Fibroblast of skin of left quadriceps (primary cell): ENCODE data around the gene UNC13D.
"Not testable (repeated sequence)": the region's sequence is repeated elsewhere in the genome, so short reads cannot be mapped to it uniquely, and the experiment has no call there.

Experiments
- DNase-seq, 2 experiments: peaks; one replicate each; pipeline ENCODE4 v3.0.0-alpha.2; 2013; ENCODE audit warnings: low read depth in 2 of 2

UNC13D gene

DNA sequence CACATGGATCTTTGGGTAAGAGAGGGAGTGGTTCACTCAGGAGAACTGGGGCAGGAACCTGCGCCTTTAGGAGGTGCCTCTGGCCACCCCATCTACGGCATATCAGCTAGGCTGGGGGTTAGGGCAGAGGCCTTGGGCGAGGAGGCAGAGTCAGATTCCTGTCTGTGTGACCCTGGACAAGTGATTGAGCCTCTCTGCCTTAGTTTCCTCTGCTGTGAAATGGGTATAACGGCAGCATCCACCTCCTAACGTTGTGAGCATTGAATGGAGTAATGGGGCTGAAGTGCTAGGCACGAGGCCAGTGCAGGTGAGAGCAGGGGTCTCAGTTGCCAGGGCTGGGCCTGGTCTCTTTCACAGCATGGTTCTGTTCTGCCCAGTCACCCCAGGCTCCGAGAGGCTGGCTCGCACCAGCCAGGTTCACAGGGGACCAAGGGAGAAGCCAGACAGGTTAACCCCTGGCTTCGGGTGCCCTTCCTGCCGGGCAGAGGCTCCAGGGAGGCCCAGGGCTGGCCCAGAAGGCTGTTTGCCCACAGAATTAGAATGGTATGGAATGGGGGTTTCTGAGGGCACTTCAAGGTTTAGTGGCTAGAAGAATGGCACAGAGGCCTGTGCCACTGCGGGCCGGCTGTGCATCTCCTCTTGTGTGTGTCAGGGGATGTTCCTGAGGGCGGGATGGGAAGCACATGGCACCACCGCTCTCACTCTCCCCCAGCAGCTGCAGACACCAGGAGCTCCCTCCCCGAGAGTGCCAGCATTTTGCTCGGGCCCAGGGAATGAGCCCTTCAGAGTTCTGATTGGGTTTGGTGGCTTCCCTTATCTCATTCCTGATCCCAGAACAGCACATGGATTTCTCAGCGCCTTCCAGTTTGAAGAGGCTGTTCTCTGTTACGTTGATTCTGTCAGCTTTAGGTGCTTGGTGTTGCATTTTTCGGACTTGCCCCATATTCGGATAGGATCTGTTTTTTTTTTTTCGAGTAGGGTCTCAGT lies 23.8 kb downstream of the UNC13D start:
- no peak for DNase-seq

GRCh38 chr17:75819678-75820077 lies 24.5 kb downstream of the UNC13D start:
- no peak for DNase-seq

- no peak for DNase-seq
Observed at GRCh38 chr17:75819116-75819515, 25.1 kb downstream of the UNC13D start.

DNA sequence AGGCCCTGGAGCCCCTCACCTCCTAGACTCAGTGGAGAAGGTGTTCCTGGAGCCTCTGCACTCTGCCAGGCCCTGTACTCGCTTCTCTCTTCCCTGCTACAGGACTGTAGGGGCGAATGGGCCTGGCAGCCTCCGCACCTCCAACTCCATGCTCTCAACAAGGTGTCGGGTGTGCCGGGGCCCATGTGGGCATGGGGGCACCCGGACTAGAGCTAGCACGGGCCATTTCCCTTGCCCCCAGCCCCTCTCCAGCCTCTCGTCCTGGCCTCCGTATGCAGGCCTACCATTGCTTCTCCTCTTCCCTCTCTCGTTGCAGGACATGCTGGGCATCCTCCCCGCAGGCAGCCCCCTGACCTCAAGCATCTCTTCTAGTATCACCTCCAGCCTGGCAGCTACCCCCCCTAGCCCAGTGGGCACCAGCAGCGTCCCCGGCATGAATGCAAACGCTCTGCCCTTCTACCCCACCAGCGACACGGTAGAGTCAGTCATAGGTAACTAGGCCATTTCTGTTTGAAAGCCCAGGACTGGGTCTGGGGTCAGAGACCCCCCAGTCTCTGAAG lies 25.8 kb downstream of the UNC13D start:
- no peak for DNase-seq

- DNase-seq = no peak
Observed at GRCh38 chr17:75817571-75817970, 26.6 kb downstream of the UNC13D start.

DNA sequence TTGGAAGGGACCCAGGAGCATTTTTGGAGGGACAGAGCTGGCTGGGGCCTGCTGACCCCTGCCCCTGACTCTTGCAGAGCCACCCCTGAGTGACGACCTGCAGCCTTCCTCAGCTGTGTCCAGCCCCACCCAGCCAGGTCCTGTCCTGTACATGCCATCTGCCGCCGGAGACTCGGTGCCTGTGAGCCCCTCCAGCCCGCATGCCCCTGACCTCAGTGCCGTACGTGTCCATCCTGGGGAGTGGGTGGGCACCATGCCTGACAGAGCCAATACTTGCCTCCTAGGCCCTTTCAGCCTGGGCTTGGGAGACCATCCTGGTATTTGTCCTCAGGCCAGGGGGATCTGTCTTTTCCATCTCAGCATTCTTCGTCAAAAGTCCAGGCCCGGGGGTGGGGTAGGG lies 27.5 kb downstream of the UNC13D start:
- no peak for DNase-seq

GRCh38 chr17:75815399-75815798 lies 28.8 kb downstream of the UNC13D start:
- no peak for DNase-seq

DNA sequence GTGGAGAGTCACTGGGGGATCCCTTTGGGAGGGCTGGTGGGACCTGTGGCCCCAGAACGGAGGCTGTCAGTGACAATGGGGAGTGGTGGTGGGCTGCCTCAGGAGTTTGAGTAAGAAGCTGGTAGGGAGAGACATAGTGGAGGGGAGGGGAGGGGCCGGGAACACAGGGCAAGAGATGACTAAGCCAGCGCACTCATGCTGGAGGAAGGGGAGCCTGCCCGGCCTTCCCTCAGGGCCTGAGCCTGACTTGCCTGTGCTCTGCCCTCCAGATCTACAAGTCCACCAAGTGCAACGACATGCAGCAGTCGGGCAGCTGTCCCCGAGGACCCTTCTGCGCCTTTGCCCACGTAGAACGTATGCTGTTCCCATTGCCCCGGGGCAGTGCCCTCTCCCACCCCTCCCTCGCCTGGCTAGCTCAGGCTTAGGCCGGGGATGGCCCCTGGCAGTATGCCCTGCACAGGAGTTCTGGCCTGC lies 29.3 kb downstream of the UNC13D start:
- DNase-seq = no peak

GRCh38 chr17:75814021-75814395 lies 30.2 kb downstream of the UNC13D start:
- DNase-seq = no peak

DNA sequence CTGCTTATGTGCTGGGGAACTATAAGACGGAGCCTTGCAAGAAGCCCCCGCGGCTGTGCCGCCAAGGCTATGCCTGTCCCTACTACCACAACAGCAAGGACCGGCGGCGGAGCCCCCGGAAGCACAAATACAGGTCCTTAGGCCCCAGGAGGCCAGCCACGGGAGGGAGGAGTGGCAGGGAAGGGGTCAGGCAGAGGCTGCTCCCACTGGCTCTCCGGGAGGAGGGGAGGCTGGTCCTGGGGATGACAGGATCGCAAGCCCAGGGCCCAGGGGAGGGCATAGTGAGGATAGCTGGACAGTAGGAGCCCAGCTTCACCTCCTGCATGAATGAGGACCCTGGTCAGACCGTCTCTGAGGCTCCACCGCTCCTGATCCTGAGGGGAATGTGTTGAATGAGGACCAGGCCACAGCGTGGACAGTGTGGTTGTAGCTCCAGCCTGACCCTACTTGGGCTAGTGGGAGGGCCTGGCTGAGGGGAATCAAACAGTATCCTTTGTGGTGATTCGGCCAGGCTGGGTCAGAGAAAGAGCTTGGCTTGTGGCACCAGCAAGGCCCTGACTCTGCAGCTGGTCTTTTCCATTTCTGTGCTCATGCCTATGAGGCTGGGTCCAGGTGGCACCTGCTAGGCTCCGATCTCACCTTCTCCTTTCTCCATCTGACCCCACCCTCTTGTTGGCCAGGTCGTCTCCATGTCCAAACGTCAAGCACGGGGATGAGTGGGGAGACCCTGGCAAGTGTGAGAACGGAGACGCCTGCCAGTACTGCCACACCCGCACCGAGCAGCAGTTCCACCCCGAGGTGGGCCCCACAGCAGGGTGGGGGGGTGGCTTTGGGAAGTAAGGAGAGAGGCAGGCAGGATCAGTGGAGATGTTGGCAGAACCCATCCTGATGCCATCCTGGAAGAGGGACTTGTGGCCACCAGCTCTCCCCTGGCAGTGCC lies 30.9 kb downstream of the UNC13D start:
- no peak for DNase-seq

DNA sequence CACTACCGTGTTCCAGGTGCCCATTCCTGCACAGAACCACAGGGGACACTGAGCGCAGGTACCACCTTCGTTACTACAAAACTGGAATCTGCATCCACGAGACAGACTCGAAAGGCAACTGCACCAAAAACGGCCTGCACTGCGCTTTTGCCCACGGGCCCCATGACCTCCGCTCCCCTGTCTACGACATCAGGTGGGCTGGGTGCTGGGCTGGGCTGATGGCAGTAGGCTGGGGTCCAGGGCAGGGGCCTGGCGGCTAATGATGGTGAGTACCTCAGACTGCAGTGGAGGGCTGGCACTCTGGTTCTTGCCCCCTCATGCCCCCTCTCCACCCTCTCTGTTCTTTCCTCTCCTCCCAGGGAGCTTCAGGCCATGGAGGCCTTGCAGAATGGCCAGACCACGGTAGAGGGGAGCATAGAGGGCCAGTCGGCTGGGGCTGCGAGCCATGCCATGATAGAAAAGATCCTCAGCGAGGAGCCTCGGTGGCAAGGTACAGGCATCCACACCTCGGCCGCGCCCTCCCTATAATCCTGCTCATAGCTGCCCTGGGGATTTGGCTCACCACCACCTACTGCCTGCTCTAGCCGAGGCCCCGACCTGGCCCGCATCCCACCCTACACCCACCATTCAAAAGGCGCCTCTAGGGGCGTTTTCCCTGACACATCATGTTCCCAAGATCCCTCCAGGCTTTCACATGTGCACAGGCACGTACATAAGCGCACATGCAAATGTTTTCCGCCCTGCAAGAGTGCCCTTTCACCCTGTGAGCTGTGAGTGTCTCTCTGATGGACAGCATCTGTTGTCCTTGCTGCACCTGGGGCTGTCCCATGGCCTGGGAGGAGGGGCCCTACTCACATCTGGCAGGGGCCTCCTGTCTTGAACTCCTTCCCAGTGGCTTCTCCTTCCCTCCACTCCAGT lies 31.8 kb downstream of the UNC13D start:
- DNase-seq = no peak

- DNase-seq = no peak
Observed at GRCh38 chr17:75811174-75811573, 33.0 kb downstream of the UNC13D start.

DNA sequence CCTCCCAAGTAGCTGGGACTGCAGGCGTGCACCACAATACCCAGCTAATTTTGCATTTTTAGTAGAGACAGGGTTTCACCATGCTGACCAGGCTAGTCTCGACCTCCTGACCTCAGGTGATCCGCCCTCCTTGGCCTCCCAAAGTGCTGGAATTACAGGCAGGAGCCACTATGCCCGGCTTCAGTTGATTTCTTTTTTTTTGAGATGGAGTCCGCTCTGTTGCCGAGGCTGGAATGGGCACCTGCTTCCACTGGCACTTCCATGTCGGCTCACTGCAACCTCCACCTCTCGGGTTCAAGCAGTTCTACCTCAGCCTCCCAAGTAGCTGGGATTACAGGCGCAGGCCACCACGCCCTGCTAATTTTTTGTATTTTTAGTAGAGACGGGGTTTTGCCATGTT lies 33.4 kb downstream of the UNC13D start:
- not testable (repeated sequence) for DNase-seq

- DNase-seq = no peak
Observed at GRCh38 chr17:75810216-75810615, 34.0 kb downstream of the UNC13D start.

GRCh38 chr17:75809631-75810111 lies 34.5 kb downstream of the UNC13D start:
- DNase-seq = no peak

- DNase-seq = no peak
Observed at GRCh38 chr17:75808905-75809621, 35.1 kb downstream of the UNC13D start.

DNA sequence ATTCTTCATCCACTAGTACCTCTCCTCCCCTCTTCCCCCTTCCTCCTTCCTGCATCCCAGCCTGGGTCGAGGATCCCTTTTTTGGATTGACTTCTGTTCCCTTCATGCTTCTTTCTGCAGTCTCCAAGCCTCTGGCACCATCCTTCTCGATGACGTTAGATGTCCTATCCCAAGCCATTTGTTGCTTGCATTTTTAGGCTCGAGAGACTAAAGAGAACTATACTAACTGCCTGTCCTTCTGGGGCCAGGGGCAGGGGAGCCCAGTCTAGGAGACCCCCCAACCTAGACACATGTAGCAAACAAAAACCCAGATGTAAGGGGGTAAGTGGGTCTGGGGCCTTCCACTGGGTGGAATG lies 35.7 kb downstream of the UNC13D start:
- no peak for DNase-seq

- DNase-seq = no peak
Observed at GRCh38 chr17:75807861-75808260, 36.3 kb downstream of the UNC13D start.

GRCh38 chr17:75806822-75807500 lies 37.2 kb downstream of the UNC13D start:
- no peak for DNase-seq

- no peak for DNase-seq
Observed at GRCh38 chr17:75803883-75804282, 40.3 kb downstream of the UNC13D start.
